Activated CD4-positive, alpha-beta T cell treated with anti-CD3 and anti-CD28 coated beads, Interleukin-10, Interleukin-2, amounts not matched to agents 100 ng/mL and 50 ng/mL, durations not matched to agents 16 hours and 8 hours (primary cell): Measurements from ENCODE around the gene CRB2.
"Not testable (repeated sequence)": the region's sequence is repeated elsewhere in the genome, so short reads cannot be mapped to it uniquely, and the experiment has no call there.

Experiments
- DNase-seq: peaks from one replicate; pipeline ENCODE4 v3.0.0-alpha.2; 2020

CRB2 gene

DNA sequence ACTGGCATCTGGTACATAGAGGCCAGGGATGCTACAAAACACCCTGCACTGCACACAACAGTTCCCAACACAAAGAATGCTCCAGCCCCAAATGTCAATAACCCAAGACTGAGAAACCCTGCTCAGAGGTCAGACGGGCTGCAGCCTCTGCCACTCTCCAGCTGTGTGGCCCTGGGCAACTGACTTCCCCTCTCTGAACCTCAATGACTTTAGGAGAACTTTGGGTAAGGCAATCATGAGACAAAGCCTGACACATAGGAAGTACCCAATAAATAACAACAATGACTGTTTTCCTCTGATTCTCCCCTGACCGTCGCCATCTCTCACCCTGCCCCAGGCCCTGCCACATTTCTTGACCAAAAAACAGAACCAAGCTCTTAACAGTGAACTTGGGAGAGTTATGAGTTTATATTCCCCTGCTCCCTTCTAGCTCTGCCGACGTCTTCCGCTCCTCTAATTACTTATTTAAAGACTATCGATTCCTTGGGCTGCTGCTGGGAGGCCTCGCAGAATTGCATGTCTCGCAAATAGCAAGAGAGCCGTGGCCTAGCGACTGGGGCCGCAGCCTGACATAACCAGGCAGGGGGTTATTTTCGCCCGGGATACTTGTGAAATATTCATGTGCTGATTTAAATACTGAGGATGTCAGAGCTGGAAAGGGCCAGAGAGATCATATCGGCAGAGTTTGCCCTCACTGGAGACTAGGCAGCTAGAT is 24.5 kb upstream of the CRB2 start:
- no peak for DNase-seq

DNA sequence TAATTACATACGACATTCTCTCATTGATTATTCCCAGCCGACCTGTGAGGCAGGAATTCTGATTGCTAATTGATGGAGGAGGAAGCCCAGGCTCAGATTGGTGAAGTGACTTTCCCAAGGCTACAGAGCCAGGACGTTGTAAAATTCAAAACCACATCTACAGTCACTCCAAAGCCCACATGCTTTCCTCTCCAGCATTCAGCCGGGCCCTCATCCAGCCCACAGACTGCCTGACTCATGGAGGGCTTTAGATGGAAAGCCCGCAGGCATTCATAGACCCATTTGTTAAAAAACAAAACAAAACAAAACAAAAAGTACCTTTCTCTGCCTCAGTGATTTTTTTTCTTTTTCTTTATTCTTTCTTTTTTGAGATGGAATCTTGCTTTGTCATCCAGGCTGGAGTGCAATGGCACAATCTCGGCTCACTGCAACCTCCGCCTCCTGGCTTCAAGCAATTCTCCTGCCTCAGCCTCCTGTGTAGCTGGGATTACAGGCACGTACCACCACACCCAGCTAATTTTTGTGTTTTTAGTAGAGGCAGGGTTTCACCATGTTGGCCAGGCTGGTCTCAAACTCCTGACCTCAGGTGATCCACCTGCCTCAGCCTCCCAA is 22.8 kb upstream of the CRB2 start:
- not testable (repeated sequence) for DNase-seq

DNA sequence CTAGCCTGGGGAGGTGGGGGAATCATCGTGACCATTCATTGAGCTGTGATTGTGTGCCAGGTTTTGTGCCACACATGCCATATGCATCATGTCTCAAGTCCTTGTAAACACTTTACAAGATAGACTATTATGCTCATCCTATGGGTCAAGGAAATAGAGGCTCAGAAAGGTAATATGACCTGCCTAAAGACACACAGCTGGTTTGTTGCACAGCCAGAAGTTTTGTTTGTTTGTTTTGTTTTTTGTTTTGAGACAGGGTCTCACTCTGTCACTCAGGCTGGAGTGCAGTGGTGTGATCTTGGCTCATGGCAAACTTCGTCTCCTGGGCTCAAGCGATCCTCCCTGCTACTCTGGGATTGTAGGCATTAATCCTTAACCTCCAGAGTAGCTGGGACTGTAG is 21.4 kb upstream of the CRB2 start:
- no peak for DNase-seq

DNA sequence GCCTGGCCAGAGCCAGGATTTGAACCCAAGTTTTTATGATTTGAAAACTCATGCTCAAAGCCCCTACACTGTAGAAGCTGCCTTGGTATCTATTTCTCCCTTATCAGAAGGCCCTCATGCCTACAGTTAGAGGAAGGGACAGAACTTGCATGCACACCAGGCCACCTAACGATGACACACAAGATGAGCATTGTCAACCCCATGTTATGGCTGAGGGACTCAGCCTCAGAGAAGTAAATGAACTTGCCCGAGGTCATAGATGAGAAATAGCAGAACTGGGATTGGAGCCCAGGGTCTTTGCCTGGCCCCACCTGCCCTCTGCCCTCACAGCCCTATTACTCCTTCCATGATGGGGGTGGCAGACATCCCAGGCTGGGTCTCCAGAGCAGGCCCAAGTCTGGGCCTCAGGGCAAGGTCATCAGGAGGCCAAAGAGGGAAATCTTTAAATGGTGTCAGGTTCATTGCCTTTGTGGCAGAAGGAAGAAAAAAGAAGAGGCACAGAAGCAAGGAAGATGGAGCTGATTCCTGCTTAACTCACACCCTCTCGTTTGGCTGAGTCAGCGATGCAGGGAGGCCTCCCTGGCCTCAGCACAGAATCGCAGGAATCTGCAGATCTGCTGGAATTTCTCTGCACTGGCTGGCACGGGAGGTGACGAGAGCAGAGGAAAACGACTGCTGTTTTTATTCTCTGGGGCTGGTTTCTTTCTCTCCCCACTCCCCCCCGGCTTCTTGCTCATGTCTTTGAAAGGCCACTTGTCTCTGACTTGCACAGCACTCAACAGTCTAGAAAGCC is 20.6 kb upstream of the CRB2 start:
- no peak for DNase-seq

DNA sequence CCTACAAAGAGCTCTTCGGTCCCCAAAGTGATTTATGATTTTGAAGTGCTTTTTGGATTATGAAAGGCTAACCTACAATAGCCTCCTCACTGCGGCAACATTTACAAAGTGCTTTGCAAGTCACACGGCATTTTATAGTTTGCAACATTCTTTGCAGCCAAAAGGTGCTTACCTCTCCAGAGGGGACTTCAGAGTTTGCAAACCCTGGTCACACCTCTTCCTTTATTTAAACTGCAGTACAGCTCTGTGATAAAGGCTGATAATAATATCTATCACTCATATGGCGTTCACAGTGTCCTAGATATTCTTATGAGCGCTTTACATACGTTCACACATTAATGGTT is 20.0 kb upstream of the CRB2 start:
- DNase-seq, result no peak

DNA sequence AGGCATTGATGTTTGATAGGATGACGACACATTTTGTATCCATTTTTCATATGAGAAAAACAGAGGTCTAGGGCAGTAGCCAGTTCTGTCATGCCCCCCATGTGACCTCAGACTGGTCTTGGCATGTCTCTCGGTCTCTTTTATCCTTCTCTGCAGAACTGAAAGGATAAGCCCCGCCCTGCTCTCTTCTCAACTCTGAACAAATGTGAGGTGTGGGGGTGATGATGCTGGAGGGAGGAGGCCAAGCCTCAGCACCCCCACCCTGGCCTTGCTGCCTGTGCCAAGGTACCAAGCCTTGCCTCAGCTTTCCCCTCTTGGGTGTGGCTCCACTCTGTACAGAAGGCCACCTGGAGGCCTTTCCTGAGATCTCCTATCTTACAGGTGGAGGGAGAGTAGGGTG is 19.5 kb upstream of the CRB2 start:
- no peak for DNase-seq

DNA sequence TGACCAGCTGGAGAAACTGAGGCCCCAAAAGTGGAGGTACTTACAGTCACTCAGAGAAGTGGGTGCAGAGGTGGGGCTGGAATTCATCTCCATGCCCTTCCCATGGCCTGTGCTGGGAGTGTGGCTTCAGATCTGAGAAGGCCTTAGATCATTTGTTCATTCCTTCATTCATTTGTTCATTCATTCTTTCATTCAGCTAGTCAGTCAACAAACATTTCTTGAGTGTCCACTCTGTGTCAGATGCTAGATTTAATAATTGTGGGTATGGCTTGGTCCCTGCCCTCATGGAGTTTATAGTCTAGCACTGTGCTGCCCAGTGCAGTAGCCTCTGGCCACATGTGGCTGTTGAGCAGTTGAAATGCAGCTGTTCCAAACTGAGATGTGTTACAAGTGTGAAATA is 19.0 kb upstream of the CRB2 start:
- DNase-seq, result no peak

DNA sequence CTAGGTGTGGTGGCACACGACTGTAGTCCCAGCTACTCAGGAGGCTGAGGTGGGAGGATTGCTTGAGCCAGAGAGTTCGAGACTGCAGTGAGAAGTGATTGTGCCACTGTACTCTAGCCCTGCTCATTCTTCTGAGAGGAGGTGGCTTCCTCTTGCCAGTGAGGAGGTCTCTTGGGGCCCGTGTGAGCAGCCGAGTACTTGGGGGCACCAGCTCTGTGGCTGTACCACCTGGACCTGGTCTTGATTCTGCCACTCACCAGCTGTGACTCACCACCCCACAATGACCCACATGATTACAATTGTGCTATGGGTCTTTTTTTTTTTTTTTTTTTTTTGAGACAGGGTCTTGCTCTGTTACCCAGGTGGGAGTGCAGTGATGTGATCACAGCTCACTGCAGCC is 18.0 kb upstream of the CRB2 start:
- no peak for DNase-seq

DNA sequence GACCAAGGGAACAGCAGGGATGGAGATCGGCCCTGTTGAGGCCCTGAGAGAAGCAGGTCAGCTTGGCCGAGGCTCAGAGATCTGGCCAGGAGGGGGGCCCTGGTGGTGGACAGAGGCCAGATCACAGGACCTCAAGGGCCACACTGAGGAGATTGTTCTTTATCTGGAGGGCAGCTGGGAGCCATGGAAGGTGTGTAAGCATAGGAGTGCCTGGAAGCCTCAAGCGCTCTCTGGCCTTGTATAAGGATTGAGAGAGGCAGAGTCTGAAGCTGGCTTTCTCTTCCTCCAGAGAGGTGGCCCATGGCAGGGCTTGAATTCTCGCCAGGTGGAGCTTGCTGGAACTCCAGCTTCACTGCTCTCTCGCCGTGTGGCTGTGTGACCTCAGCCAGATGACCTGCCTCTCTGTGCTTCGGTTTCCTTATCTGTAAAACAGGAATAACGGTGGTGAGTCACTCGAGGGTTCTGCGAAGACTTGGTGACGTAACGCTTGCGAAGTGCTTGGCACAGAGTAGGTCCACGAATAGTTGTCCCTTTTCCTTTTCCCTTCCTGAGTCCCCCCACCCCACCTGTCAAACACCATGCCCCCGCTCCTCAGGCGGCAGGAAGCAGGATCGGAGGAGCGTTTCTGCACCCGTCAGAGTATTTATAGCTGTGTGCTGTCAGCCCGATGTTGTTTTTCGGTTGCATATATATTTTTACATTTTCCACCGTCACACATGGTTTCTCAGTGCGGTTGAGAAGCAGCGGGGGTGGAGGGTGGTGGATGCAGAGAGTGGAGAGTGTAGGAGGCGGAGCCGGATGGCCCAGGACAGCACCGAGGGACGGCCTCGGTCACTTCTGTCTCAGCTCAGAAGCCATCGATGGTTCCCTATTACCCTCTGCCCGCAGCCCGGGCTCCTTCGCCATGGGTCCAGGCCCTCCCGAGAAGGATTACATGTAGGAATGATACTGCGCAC is 17.0 kb upstream of the CRB2 start:
- peak; percentile 86 for DNase-seq

DNA sequence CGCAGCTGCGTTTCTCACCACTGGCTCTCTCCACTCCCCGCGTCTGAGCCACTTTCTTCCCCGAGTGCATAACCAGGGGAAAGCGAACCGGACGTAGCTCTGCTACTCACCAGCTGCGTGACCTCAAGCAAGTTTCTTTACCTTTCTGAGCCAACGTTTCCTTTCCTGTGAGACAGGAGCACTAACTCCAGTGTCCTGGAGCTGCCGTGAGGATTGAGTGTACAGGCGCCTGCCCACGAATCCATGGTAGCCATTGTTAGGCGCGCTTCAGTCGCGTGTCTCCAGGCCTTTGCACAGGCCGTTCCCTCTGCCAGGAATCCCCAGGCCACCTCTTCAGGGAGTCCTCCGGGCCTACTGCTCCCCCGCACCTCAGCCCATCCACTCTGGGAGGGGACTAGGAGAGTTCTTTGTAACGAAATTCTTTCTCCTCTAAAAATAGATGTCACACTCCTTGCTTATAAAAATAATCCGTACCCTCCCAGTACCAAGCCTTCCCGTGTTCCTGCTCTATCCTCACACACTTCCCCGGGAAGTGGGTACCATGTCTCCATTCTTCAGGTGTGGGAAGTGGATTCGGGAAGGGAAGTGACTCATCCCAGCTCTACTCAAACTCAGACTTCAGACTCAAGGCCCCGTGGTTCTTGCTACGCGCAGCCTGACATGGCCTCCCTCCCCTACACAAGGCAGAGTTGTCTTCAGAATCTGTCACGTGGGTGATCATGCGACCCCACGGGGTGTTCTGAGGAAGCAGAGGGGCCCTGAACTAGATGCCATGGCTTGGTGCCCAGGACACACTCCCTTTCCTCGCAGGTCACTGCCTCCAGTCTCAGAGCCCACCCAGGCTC is 16.1 kb upstream of the CRB2 start:
- peak; percentile 84 for DNase-seq

DNA sequence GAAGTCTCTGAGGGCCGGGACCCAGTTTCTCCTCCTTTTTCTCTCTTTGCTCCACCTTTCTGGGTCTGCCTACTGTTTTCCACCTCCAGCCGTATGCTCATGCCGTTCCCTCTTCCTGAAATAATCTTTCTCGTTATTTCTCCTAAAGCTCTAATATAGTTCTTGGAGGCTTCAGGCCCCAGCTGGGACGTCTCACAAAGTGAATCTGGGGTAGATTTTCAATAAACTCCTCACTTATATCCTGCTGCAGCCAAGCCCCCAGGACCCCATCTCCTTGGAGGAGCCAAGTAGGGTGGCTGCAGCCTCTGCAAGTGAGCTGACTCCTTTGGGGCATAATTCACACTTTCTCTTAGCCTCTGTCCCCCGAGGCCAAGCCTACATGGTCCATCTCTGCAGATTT is 14.2 kb upstream of the CRB2 start:
- no peak for DNase-seq

DNA sequence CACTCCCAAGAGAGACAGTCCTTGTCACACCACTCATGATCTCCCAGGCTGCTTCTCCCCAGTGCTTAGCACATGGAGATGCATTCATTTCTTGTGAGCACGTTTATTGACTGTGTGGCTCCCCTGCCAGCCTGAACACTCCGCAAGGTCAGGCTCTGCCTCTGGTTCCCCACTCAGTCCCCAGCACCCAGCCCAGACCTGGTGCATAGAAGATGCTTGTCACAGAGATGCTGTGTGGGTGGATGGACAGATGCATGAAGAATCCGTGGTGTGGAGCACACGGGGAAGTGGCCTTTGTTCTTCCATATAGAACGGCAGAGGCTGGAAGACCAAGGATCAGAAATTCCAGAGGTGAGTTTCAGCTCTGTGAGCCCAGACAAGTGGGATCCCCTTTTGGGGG is 13.8 kb upstream of the CRB2 start:
- no peak for DNase-seq

DNA sequence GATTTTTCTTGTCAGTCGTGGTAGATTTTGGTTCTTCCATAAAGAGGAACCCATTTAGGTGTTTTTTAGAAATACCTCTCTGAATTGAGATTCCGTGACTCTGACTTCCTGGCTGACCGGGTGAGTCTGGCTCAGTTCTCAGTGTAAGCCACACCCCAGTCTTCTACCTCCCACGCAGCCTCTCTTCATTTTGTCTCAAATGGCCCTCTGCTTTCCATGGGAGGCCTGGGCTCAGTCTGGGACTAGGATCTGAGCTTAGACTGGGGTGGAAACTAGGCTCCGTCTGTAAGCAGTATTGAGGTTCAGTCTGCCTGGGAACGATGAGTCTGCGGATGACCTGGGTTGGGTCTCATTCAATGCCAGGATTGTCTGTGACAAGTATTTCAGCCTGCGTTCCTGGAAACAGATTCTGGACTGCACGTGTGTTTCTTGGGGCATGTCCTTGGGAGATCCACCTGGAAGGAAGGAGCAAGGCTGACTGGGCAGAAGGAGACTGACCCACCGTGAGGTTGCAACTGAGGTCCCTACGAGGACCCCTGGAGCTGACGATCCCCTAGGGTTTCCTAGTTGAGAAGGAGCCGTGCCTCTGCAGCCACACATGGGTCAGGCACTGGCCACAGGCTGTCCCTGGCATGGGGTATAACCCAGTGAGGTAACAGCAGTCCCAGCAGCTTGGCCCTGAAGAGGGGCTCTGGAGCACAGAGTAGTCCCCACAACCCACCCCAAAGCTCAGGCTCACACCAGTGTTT is 12.4 kb upstream of the CRB2 start:
- DNase-seq, result no peak

DNA sequence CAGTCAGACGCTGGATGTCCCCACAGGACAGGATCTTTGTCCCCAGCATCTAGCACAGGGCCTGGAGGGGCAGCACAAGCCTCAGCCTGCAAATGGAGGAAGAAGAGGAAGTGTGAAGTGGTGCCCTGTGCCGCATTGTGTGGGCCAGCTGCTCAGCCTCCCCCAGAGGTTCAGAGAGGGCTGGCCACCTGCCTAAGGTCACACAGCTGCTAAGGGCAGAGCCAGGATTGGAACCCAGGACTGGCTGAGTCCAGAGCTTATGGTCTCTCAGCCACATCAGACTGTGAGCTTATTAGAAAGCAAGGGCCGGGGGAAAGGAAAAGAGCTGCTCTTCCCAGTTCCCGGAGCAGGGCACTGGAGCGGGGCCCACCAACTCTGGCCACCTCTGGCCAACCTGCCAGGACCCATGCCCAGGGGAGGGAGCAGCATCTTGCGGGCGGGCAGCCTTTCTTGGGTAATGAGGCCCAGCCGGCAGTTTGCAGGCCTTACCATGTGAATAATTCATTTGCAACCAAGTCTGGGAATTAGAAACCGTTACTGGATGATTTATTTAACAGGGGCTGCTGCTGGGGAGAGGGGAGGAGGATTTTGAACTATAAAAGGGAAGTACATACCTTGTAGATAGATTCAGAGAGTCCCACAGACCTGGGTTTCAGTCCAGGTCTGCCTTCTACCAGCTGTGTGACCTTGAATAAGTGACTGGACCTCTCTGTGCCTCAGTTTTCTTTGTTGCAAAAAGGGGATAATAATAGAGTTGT is 11.6 kb upstream of the CRB2 start:
- no peak for DNase-seq

DNA sequence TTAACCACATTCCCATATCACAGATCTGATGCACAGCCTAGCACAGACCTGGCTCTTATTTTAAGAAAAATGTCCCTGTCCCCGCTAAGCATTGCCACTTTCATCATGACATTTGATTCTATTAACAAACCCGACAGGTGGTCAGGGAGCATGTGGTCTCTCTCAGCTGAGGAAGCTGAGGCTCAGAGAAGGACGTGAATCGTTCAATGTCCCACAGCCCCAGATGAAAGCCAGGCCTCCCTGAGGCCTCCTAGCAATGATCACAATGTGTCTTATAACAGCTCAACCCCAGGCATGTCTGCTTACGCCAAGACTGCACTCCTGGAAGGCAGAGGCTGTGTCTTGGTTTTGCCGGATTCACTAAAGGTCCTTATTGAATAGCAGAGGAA is 10.4 kb upstream of the CRB2 start:
- no peak for DNase-seq

DNA sequence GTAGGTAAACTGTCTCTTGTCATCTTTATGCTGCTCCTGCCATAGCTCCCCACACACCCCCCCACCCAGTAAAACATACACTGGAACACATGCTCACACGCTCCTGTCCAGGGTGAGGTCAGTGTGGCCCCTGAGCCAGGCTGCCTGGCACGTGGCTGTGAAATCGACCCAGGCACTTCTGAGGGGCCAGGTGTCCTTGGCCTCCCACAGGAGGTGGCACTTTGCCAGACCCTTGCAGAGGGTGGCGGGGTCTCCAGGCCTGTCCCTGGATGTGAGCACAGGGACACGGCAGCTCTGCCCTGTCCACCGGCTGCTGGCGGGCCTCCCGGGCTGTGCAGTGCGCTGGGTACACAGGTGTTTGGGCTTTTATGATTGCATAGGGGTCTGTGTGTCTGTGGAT is 10.0 kb upstream of the CRB2 start:
- no peak for DNase-seq

DNA sequence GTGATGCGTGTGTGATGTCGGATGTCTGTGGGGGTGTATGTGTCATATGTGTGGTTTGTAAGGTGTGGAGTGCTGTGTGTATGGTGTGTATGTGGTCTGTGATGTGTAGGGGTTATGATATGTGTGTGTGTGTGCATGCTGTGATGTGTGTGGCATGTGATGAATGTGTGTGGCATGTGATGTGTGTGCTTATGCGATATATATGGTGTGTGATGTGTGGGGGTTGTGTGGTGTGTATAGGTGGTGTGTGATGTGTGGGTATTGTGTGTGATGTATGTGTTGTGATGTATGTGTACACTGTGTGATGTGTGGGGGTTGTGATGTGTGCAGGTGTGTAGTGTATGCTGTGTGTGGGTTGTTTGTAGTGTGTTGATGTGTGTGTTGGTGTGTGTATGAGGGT is 9.2 kb upstream of the CRB2 start:
- no peak for DNase-seq

DNA sequence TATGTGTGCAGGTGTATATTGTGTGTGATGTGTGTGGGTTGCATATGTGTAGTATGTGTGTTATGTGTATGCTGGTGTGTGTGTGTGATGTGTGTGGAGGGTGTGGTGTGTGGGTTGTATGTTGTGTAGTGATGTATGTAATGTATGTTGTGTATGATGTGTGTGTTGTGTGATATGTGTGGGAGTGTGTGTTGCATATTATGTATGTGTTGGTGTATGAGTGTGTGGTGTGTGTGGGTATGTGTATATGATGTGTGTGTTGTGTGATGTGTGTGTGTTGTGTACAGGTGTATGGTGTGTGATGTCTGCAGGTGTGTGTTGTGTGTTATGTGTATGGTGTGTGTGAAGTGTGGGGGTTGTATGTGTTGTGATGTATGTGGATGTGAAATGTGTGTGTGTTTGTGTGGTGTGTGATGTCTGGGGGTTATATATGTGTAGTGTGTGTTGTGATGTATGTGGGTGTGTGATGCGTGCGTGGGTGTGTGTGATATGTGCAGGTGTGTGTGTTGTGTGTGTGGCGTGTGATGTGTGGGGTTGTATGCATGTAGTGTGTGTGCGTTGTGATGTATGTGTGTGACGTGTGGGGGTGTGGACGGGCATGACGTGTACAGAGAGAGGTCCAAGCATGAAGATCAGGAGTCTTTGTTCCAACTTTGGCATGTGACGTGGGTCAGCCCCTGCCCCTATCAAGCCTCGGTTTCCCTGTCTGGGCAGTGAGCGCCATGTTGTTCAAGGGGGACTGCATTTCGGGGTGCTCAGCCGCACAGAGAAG is 8.5 kb upstream of the CRB2 start:
- no peak for DNase-seq

DNA sequence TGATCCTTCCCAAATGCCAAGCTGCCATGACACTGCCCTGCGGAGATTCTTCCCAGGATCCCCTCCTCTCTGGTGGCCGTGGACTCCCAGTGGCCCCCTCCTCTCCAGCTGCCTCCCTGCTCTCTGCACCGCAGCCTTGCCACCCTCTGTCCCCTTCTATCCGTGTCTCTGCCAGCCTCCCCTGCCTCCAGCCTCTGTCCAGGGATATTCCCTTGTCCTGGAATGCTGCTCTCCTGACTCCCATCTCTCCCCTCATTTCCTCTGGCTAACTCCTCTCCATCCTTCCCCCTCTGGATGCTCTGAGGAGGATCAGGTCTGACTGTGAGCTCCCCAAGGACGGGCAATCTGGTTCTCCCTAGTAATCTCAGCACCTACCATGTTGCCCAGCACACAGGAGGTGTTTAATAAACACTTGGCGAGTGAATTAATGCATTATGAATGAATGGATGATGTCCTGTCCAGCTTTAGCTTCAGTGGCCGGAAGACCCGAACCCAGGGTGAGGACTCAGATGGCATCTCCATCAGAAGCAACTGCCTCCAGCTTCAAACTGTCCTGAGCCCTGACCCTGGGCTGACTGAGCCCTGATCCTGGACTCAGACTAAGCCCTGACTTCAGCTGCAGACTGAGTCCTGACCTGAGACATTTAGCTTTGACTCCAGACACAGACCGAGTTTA is 7.5 kb upstream of the CRB2 start:
- DNase-seq, result no peak
